Measurements from ENCODE around the gene ZNF462. TPM values are rescaled to one million over a fixed set of nuclear protein-coding genes. Genes with fewer than 3 reads are reported as not detected.

Gene ZNF462
- total RNA-seq, 1 experiment from 2014 or later: 17.8 TPM

DNA sequence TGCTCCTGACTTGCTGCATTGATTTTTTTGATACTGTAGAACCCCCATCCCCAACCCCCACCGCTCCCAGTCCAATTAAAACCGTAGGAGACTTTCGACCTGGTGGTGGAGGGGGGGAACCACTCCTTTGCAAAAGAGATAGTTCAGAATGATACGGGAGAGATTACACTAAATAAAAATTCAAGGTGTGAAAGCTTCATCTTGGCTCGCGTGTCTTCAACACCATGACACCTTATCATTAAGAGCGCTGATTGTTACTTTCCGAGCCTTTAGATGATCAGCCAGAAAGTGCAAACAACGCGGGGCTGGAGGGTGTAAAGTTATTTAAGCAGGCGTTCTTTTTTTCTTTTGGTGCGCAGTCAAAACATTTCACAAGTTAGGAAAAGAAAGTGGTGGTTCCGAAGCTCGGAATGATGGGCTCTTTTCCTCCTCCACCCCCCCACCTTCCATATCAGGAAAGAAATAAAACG, 1.3 kb upstream of the ZNF462 start:
- DNase-seq (ENCODE audit: low read depth): no peak

DNA sequence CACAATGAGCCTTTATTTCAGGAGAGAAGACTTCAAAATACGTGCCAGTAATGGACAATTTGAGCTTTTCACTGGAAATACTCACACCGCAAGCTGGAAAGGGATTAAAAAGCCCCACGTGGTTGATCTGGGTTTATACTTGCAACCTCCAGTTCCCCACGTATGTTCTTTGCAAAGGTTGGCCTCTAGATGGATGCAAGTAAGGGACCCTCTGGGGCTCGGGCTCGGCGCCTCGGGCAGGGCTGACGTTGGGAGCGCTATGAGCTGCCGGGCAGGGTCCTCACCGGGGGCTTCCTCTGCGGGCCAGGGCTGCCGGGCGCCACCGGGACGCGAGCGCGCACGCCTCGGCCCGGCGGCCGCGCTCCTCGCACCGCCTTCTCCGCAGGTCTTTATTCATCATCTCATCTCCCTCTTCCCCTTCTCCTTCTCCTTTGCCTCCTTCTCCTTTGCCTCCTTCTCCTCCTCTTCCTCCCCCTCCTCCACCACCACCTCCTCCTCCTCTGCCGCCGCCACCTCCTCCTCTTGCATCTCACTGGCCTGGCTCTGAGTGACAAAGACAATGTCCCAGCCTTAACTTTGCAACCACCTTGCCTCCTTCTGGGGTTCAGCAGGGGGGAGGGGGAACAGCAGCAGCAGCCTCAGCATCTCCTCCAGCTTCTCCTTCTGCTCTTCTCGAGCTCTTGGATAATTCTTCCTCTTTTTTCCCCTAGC, 701 bp upstream of the ZNF462 start:
- DNase-seq (ENCODE audit: low read depth): peak; percentile 60

DNA sequence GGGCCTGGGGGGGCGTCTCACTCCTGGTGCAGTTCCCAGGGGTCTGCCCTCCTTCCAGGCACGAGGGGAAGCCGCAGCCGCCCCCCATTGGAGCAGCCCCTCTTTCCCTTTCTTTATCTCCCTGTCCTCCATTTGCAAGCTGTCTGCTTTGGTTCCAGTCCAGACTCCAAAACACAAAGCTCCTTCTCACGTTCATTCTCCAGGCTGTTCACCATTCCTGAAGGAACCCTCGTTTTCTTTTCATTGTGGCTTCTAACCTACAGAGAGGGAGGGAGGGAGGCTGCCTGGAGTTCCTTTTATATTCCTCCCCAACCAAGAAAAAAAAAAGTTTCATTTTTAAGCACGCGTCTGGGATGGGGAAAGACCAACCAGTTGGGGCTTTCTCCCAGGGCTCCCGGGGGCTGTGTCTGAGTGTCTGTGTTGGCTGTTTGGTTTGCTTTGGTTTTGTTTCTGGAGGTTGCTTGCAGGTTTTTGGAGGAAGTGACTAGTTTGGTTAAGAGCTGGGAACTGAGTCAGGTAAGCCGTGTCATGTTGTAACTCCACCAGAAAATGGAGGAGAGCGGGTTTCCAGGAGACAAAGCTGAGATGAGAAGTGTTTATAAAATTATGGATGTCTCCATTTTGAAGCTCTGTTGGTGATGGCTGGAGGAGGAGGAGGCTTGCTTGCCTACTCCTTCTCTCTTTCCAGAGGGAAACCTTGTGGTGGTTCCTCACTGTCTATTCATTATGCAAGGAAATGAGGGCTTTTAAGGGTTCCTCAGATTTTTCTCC, 1.6 kb downstream of the ZNF462 start:
- DNase-seq (ENCODE audit: low read depth): peak; percentile 73

DNA sequence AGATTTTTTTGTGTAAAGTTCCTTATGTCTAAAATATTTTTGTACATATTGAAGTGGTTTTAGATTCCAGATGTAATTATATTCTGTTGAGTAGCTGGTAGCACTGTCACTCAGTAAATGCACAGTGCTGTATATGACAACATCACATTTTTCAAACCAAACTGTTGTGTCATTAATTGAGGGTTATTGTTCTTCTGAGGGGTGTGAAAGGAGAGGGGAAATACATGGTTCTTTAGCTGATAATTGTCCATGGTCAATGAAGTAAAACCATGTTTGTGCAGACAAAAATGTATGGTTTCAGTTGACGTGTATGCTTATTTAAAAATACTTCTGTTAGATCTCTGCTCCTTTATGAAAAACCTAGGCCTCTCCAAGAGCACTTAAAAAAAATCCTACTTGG, 3.3 kb downstream of the ZNF462 start:
- DNase-seq (ENCODE audit: low read depth): no peak

DNA sequence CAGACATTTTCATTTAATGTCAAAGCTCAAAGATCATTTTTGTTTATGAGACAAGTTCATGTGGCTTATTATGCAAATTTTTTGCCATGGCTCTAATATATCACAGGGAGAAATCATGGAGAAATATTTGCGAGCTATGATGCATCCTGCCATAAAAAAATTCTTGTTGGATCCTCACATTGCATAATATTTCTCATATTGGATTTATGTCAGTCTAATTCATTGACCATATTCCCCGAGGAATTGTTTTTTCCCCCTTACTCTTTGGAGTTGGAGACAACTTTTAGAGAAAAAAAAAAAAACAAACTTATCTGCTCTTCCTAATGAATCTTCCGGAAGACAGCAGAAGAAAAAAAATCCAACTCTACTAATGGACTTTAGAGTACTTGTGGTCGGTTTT, 4.3 kb downstream of the ZNF462 start:
- DNase-seq (ENCODE audit: low read depth): no peak

DNA sequence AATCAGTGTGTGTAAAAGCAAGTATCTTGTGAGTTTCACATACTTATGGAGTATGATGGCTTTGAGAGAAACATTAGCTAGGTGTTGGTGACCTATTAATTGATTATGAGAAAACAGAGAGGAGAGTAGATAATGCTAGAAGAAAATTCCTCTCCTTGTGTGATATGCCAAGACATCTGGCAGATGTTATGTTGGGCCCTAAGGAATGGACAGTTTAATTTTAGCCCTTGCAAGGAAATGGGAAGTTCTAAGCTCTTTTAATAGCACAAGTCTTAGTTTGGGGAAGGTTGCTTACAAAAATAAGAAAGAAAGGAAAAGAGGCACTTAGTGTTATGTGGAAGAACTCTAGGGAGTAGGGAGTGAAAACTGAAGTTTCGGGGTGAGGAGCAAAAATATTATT, 5.1 kb downstream of the ZNF462 start:
- no peak for DNase-seq (ENCODE audit: low read depth)

DNA sequence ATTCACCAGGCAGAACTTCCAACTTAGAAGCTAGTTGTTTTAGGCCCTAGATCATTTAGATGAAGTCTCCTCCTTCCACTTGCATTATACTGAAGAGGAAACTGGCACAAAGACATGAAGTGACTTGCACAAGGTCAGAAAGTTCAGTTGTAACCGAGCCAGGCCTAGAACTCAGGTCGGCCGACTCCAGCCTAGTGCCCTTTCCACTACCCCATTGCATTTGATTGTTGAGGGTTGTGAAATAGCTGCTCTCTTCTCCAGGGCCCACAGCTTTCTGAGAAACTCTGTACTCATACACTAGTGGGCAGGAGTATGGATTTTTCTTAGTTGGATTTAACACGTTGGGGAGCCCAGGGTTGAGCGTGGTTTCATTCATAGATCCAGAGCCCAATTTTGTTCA, 5.6 kb downstream of the ZNF462 start:
- peak; percentile 61 for DNase-seq (ENCODE audit: low read depth)

DNA sequence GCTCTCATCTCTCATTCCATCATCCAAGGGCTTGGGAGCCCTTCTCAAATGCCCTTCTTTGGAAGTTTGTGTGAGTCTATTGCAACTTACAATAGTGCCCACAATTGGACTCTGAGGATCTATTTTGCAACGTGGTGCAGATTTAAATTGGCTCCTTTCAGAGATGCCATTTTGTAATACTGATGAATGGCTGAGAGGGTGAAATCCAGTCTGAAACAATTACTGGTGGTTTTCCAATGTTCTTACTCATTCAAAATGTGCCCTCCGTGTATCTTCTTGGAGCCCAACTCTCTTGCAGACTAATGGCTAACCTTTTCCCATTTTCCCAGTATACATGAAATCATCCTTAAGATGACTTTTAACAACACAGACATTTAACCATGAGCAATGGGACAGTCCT, 6.1 kb downstream of the ZNF462 start:
- DNase-seq (ENCODE audit: low read depth): peak; percentile 21

DNA sequence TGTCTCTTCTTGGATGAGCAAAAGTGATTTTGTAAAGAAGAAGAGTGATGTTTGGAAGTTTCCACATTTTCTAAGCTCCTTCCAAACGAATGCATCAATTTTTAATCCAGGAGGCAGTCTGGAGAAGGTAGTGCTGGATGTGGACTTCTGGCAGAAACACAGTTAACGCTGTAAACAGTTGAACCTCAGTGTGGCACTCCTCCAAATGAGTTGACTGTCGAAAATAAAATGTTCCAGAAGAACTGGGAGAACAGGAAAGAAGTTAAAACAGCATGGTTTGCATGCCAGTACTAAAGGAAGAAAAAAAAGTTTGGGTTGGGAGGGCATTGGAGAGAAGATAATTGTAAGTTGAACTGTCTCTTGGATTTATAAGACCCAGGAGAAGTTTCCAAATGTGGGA, 6.5 kb downstream of the ZNF462 start:
- peak; percentile 57 for DNase-seq (ENCODE audit: low read depth)

DNA sequence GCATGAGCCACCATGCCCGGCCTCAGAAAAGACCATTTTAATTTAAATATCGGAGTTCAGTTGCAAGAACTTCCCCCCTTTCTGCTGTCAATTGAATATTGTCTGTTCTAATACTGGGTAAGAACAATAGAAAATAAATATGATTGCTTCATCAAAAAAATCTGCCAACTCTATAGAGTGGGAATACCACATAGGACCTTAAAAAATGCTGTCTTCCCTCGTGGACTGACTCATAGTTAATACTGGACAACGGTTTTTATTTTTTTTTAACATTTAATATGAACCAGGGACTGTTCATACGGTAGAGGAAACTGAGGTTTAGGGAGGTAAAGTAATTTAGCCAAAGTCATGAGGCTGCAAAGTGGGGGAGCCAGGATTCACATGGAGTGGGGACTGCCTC, 9.7 kb downstream of the ZNF462 start:
- DNase-seq (ENCODE audit: low read depth): no peak

DNA sequence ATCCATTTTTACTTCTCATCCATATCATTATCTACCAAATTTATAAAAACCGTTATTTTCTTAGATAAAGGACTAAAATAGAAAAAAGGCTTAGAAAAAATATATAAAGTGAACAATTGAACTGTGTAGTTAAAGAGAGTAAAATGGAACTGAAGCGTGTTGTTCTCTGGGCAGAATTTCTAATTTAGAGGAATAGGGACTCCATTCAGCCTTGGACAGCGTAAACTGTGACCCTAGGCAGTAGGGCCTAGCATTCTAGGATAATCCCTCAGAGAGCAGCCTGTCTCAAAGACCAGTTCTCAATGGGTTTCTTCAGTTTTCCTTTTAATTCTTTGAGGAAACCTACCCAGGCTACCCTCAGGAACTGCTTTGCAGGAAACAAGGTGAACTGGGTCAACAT, 11.1 kb downstream of the ZNF462 start:
- no peak for DNase-seq (ENCODE audit: low read depth)

DNA sequence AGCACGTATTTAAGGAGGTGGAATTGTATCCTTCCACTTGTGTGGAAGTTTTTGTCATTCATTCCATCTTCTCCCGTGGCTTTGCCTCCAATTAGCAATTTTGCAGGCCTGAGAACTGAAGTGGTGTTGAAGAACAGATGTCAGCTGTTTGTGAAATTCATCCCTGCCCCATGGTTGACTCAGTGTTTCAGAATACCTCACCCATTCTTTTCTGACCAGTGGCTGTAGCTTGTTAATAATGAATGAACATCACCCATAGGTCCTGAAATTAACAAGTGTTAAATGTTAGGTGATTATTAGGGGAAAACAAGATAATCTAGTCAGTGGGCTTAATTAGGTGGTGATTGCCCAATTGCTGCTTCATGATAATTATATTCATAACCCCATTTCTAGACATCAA, 11.7 kb downstream of the ZNF462 start:
- no peak for DNase-seq (ENCODE audit: low read depth)

DNA sequence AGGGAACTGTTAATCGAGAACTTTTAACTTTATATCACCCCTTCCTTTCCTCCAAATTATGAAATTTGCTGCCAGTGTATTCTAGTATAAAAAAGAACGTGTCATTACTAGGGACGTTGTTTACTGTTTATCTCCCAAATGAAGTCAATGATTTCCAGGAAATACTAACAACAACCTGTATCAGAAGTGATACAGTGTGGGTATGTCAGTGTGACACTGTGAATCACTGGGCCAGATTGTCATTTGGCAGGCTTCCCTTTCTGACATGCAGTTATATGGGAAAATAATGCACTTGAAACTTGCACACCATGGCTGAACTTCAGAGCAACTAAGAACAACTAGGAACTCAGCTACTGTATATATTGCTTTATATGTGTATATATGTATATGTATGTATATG, 12.6 kb downstream of the ZNF462 start:
- DNase-seq (ENCODE audit: low read depth): peak; percentile 41

DNA sequence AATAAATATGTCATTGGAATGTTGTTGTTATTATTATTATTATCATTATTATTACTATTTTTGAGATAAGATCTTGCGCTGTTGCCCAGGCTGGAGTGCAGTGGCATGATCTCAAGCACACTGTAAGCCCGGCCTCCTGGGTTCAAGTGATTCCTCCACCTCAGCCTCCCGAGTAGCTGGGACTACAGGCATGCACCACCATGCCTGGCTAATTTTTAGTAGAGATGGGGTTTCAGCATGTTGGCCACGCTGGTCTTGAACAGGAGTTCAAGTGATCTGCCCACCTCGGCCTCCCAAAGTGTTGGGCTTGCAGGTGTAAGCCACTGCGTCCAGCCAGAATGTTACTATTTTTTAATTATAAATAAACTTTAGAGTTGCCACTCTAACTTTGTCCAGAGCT, 14.4 kb downstream of the ZNF462 start:
- DNase-seq (ENCODE audit: low read depth): no peak

DNA sequence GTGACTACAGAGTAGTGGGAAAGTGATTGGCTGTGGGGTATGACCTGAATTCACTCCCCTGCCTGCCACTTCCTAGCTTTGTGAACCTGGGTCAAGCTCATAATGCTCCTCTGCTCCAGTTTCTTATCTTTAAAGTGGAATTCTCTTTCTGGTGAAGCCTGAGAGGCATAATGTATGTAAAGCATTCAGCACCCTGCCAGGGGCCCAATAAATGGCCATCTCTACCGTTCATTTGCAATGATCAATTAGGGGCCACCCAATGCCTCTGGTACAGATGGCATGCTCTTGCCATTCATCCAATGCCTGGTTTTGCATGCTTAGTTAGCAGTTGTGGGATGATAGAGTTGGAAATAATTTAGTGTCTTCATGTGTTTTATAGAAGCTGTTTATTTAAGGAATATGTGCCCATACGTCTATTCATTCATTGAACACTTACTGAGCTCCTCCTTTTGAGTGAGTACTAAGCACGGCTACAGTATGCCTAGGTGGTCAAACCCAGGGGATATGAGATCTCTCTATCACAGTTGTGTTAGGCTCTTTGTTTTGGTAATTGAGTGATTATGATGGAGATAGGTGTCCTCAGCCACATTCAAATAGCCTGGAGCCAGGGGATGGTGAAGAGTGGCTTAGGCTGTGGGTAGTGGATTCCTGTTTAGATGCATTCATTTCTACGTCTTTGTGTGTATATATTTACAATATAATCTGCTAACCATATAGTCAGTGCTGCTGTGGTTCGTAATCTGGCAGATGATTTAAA, 15.3 kb downstream of the ZNF462 start:
- DNase-seq (ENCODE audit: low read depth): no peak

DNA sequence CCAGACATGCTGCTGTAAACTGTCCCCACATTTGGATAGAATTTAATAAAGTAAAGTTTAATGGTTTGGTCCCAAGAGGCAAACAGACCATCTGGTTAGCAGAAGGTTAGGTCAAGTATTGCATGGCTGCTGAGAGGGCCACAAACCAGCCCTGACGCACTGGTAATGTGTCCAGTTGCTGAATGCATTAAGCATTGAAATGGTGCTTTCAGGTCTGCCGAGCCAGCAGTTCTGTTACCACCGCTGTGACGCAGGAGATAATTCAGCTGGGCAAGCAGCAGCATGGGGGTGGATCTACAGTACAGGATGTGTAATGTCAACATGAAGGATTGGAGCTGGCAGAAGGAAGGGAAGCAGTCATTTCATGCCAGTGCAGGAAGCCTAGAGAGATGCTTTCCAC, 16.0 kb downstream of the ZNF462 start:
- DNase-seq (ENCODE audit: low read depth): peak; percentile 70

DNA sequence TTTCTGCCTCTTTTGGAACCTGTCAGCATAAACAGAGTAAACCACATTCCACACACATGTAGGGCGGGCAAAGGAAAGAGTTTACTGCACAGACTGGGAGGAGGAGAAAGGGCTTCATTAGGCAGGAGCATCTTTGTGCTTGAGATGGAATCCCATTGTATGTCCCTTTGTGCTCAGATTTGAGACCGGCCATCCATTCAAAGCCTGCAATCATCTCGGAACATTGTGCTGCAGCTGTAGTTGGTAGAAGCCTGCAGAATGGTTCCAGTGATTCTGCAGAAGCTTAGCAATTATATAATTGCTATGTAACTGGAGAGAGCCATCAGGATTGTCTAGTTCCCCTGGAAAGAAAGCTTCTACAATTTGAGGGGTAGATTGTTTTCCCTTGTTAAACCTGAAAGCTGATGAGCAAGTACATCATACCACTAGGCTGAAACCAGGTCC, 16.5 kb downstream of the ZNF462 start:
- no peak for DNase-seq (ENCODE audit: low read depth)

DNA sequence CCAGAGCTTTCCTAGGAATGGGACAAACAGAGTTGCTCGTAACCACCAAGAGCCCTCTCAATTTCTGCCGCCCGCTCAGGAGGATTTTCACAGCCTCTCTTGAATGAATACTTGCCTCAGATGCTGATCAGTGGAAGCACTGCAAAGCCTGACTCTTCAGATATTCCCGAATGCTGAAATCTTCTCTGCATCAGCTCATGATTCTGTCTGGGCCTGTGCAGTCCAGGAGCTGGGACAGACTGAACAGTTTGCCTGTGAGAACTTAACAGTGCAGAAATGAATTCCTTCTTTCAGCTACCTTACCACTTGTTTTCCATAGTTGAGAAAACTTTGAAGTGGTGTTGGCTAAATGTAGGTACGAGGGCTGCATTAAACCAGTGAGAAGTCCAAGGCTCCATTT, 17.1 kb downstream of the ZNF462 start:
- no peak for DNase-seq (ENCODE audit: low read depth)

DNA sequence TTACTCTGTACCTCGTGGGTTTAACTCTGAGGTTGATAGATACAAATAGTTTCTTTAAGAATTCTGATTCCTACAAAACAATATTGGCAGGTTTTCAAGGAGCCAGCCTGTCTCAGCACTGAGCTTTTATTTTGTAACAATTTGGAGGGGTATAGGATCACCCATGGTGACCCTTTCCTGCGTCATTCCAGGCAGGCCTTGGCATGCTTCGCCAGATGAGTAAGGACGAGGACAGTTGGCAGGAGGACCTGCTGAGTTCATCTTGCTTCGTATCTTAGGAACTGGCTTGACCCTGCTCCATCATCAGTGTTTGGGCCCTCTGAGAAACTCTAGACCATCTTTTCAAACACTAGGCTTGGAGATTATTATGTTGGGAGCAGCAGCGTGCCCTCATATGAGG, 17.9 kb downstream of the ZNF462 start:
- DNase-seq (ENCODE audit: low read depth): peak; percentile 21

DNA sequence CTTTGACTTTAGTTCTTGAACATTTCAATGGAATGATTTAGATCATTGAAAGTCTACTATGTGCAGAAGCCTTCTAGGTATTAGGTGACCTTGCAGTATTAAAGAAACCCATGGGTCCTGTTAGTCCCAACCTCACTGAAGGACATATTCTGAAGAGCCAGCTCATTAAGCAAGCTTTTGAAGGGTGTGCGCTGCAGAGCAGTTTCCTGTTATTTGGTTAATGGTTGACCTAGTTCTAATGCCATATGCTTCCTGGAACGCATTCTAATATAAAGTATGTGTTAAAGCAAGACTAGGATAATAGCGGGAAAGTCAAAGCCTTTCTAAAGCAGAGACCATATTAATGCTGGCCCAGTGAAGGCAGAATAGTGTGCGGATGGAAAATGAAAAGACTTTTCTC, 20.1 kb downstream of the ZNF462 start:
- DNase-seq (ENCODE audit: low read depth): no peak

DNA sequence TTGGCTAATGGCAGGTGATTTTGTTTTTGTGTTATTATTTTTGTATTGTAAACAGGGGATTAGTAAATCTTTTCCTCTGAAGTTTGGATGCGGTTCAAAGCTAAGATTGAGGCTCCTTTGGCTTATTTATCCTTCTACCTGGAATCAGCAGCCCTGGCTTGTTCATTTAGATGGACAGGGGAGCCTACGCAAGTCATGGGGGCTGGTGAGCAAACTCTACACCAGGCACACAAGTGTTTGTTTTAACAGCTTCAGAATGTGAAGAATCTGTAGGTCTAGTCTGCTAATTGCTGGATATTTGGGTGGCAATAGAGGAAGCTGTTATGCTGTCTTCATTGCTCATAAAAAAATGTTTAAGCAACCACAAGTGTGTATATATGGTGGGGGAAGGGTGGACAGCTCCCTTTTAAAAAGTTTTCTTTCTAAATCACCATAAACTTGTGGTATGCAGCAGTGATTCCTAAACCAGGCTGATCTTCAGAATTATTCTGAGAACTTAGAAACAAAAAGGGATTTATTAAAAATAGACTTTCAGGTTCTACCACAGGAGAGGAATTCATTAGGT, 20.7 kb downstream of the ZNF462 start:
- peak; percentile 59 for DNase-seq (ENCODE audit: low read depth)

DNA sequence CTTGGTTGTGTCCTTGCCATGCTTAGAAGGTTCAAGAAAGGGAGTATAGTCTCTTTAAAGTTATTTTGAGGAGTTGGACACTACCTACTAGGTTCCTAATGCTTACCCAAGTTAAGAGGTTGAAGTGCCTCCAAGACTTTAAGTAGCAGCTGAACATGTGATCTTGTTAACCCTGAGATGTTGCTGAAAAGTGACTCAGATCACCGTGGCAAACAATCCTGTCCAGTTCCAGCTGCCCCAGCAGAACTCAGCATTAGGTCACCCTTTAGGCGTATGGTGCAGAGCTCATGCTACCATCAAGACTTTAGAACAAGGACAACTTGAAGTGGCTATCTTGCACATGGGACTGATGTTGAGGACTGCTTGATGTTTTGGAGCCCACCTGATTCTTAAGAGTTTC, 22.5 kb downstream of the ZNF462 start:
- peak; percentile 92 for DNase-seq (ENCODE audit: low read depth)
